GM18507 (cell line): ENCODE results near the gene KCNQ1.

ENCODE experiments used
- DNase-seq: peaks from one replicate; pipeline ENCODE4 v3.0.0; 2011; ENCODE audit warnings: low read depth; ENCODE audit not compliant: insufficient read length; ENCODE audit errors: extremely low spot score
- FAIRE-seq: peaks from 2 replicates; lab custom pipeline; 2011; peaks lifted over from hg19 to GRCh38; lab: Jason Lieb, UNC

Gene KCNQ1

DNA sequence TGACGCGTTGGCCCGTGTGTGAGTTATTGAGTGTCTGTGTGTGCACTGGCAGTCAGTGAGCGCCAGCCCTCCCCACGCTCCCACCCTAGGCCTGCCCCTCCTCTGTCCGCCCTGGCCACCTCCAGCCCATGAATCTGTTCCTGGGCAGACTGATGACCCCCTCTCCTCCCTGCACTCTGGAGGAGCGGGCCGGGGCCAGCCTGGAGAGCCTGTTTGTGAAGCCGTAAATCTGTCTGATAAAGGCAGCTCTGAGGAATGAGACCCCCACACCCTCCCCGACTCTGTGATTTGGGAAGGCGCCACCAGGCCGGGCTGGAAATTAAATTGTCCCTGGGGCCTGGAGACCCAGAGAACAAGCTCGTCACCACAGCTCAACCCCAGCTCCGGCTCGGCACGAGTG is 35.7 kb upstream of the KCNQ1 start:
- no peak for DNase-seq
- FAIRE-seq = no peak

DNA sequence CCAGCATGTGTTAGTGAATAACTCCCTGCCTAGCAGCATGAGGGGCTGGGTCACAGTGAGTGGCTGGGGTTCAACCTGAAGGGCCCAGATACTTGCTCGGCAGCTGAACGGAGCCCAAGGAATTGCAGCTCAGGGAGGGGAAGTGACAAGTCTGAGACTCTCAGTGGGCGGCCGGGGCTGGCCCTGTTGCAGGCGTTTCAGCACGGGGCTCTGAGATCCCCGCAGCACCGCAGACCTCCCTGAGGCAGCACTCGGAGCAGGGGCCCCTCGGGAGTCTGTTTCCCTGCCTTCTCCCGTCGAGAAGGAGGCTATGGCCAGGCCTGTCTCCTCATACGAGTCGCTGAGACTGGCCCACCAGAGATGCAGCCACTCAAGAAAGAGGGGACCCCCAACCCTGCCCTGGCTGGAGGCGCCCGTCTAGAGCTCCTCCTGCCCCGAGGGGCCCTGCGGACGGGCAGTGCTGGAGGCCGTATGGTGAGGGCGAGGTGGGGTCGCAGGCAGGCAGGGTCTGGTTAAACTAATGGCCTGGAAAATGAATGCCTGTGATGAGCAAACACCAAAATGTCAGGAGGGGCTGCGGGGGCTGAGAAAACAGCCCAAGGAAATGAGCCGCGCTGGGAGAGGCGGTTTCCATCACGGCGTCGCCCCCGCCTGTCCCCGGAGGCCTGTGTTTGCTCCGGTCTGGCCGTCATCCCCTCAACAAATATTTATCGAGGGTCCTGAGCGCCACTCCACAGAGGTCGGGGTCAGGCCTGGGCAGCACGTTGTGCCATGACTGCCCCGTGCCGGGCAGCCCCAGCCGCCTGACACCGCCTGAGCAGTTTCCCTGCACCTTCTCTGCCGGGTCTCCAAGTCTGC is 35.0 kb upstream of the KCNQ1 start:
- DNase-seq = no peak
- FAIRE-seq = no peak

GRCh38 chr11:2410616-2411015 is 34.2 kb upstream of the KCNQ1 start:
- FAIRE-seq = no peak
- no peak for DNase-seq

- FAIRE-seq = no peak
- DNase-seq = no peak
These were observed 33.1 kb upstream of the KCNQ1 start for GRCh38 chr11:2411446-2412305.

DNA sequence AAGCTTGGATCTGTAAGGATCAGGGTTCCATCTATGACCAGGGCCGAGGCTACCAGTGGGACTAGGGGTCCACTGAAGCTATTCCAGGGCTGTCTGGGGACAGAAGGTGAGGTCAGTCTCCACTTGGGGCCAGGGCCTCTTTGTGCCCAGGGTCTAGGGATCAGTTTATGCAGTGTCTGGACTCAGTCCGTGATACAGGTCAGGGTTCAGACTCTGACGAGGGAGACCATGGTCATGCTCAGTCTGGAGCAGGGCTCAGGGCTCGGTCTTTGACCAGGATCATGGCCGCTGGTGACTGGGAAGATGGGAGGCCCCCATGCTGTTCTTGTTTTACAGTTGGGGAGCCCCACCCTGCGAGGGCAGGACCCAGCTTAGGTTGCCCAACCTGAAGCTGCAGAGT is 32.5 kb upstream of the KCNQ1 start:
- DNase-seq (no peak), FAIRE-seq (no peak)

GRCh38 chr11:2413742-2414579 is 30.8 kb upstream of the KCNQ1 start:
- no peak for DNase-seq
- FAIRE-seq = no peak

- no peak for DNase-seq
- no peak for FAIRE-seq
These were observed 30.2 kb upstream of the KCNQ1 start for GRCh38 chr11:2414616-2415015.

DNA sequence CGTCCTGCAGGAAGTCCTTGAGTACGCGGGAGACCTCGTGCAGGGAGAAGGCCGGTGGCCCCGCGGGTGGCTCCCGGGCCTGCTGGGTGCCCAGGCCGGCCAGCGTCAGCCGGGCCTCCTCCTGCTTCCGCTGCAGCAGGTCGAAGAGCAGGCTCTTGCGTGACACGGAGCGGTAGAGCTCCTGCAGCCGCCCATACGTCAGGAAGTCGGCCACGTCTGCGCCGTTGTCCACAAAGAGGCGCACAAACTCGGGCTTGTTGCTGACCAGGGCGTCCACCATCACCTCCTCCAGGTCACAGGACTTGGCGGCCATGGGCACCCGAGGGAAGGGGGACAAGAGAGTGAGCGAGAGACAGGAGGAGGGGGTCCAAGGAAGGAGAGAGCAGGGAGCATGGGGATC is 29.6 kb upstream of the KCNQ1 start:
- FAIRE-seq = no peak

DNA sequence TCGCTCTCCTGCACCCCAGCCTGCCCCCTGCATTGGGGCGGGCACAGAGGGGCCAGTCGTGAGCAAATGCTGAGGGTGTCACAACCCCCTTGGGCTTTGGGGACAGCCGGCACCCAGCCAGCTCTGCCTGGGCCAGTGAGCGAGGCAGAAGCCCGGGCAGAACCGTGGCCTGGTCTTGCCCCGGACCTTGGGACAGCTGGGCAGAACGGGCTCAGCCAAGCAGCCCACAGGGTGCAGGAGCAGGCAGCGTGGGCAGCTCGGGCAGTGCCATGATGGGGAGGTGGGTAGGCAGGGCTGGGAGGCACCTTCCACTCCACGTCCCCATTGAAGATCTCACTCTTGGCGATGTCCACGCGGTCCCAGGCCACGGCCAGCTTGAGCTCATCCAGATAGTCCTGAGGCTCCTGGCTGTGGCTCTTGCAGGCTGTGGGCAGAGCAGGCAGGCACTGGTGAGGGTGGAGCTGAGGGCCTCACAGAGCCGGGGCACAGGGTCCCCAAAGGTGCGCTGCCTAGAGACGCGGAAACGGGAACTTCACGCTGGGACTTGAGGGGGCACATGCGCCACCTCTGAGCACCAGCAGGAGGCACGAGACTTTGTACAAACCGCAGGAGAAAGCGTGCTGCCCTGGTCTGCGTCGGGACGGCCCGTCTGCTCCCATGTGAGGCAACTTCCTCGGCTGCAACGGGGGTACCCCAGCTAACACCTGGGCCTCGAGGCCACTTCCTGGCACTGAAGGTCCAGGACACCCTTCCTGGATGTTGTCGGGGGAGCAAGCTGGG is 29.0 kb upstream of the KCNQ1 start:
- FAIRE-seq = no peak
- DNase-seq = no peak

More for the DNA sequence above, 29.6 kb upstream of the KCNQ1 start:
- no peak for DNase-seq

GRCh38 chr11:2416765-2417164 is 28.0 kb upstream of the KCNQ1 start:
- no peak for FAIRE-seq
- DNase-seq = no peak

DNA sequence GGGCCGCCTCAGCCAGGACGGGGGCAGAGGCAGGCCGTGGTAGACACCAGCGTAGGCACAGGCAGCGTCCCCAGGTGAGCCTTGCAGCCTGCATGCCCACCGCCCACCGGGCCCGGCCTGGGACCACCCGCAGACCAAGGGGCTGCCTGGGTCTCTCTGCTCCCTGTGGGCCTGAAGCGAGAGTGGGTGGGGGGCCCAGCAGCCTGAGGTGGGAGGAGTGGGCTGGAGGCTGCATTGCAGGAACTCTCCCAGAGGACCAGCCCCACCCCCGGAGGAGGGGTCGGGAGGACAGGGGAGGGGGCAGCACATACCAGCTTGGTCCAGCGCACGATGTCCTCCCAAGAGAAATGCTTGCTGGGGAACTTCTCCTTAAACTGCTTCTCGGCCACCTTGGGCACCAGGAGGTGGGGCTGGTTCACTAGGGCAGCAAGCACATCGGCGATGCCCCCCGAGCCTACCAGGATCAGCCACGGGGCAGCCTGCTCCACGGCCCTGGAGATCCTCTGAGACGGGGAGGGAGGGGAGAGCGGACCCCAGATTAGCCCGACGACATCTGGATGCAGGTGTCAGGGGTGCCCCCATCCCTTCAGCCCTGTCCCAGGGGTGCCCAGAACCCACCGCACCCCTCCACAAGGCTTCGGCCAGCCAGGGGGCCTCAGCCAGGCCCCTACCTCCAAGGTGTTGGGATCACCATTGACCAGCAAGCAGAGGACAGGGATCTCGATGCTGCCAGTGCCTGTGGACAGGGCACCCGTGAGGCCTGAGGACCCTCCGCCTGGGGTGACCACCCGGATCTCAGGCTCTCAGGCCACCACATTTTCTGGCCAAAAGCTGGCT is 26.7 kb upstream of the KCNQ1 start:
- DNase-seq = no peak
- no peak for FAIRE-seq

GRCh38 chr11:2418693-2419360 is 26.0 kb upstream of the KCNQ1 start:
- no peak for FAIRE-seq
- no peak for DNase-seq

DNA sequence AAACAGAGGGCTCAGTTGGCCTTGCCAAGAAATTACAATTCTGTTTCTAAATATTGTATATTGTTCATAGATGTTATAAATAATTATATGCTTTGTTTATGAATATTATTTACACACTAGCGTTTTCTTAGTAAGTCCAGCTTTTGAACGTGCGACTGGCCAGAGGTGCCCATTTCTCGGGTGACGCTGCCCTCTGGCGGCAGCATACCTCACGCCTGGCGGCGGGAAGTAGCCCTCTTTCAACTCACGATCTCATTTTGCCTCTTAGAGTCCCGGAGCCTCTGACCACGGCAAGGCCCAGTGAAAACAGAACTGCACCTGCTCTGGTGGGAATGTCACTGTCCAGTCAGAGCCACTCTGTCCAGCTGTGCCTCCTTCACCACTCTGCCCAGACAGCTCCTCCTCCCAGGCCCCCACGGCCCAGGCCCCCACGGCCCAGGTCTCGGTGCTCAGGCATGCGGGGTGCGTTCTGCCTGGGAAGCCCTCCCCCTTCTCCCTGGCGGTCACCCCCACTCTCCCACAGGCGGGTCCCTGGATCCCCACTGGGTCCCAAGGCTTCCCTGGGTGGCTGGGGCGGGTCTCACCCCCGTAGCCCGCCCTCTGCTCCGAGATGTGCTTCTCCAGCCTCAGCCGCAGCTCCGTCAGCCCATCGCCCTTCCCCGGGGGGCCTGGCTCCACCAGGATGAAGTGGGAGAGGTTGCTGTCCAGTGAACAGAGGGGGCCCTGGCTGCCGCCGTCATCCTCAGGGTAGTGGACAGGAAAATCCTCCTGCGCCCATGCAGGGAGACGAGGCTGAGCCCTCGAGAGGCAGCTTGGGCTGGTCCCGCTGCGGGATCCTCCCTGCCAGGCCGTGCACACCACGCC is 24.9 kb upstream of the KCNQ1 start:
- DNase-seq (peak; percentile 57), FAIRE-seq (peak; percentile 61)

DNA sequence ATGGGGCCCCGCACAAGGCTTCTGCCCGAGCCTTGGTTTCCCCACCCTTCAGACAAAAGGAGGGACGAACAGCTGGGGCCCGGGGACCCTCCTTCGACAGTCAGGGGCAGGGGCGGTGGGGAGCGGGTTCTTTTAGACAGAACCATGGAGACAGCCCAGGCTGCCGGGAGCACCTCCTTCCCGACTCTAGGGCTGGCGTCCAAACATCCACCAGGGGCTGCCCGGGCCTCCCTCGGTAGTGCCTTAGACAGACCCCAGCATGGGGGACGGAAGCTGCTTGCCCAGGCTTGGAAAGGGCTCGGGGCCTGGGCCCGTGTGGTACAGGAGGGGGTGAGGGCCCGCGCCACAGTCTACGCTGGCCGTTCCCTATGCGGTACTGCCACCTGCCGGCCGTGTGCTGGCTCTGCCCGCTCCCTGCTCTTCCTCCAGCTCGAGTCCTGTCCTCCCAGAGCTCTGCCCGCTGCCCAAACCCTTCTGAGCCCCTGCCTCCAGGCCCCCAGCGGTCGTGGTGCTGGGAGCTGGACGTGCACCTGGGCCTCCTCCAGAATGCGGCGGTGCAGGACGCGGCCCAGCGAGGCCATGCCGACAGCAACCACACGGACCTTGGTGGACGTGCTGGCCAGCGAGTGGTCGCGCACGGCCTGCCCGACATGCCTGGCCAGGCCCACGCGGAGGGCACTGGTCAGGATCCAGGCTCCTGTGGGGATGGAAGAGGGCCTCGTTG is 24.1 kb upstream of the KCNQ1 start:
- peak; percentile 88 for DNase-seq
- peak; percentile 66 for FAIRE-seq

GRCh38 chr11:2421226-2421994 is 23.4 kb upstream of the KCNQ1 start:
- FAIRE-seq (no peak), DNase-seq (no peak)

DNA sequence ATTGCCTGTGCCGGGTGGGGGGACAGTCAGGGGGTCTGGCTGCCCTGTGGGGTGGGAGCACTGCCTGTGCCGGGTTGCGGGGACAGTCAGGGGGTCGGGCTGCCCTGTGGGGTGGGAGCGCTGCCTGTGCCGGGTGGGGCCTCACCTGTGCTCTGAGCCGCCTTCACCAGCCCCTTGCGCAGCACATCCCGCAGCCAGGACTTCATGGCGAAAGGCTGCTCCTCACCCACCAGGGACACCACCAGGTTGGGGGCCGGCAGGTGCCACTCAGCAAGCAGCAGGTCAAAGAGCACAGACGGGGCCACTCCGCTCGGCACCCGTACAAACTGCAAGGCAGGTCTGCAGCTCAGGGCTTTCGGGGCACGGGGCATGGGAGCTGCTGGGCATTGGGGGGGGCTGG is 22.8 kb upstream of the KCNQ1 start:
- no peak for FAIRE-seq

More for the DNA sequence above, 22.8 kb upstream of the KCNQ1 start:
- no peak for DNase-seq
